Epidermal melanocyte (primary cell): ENCODE measurements around the gene GIPR.
"Not testable (repeated sequence)": the region's sequence is repeated elsewhere in the genome, so short reads cannot be mapped to it uniquely, and the experiment has no call there.

ENCODE experiments used
- DNase-seq: peaks from one replicate; pipeline ENCODE4 v3.0.0; 2011; ENCODE audit warnings: low spot score; ENCODE audit not compliant: insufficient read length

GIPR gene

DNA sequence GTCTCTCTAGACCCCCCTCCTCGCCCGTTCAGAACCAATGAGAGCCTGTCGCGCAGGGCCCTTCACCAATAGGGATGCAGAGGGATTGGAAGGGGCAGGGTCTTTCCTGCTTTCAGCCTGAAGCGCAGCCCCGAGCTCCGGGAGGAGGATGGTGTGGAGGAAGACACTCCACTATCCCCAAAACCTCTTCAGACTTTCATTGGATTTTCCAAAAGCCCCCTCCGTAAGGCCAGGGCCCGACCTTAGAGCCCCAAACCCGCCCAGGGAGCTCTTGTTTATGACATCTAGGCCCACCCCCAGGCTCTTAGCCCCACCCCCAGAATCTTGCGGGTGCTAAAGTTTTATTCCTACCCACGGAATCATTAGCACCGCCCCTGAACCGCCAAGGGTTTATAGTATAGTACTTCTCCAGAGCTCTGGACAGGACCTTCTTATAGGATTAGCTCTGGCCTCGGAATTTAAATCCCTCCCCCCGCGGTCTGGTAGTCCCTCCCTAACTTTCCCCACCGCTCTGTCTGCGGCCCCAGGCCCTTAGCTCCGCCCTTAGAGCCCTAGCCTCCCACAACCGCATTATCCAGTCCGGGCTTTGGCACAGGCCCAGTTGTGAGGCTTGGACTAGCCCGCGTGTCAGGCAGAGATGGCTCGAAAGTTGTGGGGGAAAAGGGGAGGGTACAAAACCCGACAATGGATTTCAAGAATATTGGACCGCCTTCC is 22.2 kb upstream of the GIPR start:
- peak; percentile 95 for DNase-seq

DNA sequence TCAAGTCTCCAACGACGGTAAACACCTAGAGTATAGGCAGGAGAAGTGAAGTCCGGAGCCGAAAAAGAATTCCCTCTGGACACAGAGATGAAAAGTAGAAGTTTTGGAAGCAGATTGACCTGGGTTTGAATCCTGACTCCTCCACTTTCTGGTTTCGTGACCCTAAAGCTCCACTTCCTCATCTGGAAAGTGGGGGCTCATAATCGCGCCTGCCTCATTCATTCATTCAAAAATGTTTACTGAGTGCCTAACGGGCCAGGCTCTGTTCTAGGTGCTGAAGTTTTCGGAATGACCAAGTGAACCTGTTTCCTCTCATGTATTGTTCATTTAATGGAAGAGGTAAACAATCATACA is 21.7 kb upstream of the GIPR start:
- DNase-seq: no peak

DNA sequence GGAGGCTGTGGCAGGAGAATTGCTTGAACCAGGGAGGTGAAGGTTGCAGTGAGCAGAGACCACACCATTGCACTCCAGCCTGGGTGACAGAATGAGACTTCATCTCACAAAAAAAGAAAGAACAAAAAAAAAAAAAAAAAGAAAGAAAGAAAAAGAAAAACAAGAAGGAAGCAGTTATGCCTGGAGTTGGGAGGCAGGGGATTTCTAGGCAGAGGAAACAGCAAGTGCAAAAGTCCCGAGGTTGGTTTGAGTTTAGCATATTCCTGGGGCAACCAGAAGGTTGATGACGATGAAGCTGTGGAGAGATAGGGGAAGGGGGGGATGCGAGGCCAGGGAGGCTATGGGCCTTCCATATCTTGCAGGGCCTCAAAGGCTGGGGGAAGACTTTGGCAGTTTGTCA is 17.3 kb upstream of the GIPR start:
- no peak for DNase-seq

DNA sequence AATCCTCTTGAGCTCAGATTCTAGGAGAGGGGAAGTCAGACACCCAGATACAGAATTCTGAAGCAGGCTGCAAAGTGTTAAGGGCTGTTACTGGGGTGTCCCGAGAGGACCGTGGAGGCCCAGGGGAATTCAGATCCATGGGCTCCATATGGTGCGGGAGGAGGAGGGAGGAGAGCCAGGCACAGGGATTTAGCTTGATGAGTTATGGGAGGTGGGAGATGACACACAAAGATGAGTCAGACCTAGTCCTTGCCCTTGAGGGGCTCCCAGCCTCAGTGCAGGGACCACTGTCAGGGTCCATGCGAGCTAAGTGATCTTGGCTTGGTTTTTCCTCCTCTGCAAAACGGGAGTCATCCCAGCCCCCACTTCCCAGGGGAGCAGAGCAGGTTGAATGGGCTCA is 14.4 kb upstream of the GIPR start:
- no peak for DNase-seq

DNA sequence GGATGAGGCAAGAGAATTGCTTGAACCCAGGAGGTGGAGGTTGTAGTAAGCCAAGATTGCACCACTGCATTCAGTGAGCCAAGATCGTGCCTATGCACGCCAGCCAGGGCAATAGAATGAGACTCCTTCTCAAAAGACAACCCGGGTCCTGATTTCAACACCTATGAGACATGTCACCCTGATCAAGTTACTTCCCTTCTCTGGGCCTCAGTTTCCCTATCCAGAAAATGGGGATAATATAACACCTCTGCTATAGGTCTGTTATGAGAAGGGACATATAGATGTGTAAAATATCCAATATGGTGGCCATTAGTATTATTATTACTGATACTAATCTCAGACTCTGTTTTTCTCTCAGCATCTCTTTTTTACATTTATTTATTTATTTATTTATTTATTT is 12.9 kb upstream of the GIPR start:
- no peak for DNase-seq

DNA sequence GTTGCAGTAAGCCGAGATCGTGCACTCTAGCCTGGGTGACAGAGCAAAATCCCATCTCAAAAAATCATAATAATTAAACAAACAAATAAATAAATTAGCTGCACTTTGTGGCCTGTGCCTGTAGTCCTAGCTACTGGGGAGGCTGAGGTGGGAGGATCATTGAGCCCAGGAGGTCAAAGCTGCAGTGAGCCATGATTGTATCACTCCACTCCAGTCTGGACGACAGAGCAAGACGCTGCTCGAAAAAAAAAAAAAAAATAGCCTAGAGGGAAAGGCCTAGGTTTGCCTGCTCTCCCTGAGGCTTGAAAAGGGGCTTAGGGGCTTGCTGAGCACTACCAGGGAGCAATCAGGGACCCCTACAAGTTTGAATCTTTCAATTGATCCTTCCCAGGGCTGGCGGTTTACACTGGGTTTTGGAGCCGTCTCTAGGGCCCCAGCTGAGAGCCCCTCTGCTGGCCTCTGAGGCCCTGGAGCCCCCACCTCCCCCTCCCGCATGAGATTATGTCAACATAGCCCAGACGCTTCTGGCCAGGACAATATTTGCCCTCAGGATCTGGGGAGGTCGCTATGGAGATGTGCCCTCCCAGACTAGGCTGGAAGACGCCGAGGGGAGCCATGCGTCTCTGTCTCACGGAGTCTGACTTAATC is 10.4 kb upstream of the GIPR start:
- DNase-seq: no peak

DNA sequence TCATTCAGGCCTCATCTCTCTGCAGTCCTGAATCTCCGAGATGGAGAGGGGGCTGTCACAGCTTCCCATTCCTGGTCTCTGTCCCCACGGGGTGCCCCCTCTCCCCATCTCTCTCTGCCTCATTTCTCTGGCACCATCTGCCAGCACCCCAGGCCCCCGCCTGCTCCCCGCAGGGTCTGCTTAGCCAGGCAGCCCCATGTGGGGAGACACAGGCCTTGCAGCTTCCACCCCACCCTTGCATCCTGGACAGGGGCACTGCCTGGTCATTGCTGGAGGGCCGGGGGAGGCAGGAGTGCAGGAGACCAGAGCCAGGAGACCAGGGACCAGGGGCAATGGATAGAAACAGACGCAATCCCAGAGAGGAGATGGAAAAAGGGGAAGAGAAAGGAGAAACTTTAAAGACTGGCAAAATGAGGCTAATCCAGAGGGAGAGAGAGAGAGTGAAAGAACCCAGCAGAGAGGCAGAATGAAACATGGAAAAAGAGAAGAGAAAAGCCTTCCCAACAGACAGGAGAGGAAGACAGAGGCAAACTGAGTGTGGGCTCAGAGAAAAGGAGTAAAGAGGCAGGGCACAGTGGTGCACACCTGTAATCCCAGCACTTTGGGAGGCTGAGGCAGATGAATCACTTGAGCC is 8.8 kb upstream of the GIPR start:
- DNase-seq: no peak

DNA sequence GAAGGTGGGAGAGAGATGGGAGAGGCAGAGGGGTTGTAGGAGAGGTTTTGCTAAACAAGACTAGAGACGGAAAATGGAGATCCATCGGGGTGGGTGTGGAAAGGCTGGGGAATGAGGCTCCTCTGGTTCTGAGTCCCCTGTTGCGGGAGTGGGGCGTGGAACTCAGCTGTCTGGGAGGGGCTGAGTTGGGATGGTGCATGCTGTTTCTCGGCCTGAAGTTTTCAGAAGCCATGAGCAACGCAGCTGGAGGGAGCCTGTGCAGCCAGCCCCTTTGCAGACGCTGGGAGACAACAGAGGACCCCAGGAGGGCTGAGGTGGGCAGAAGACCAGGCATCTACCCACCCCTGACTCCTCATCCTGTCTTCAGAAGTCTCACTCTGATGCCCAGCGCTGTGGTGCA is 7.4 kb upstream of the GIPR start:
- DNase-seq: no peak

DNA sequence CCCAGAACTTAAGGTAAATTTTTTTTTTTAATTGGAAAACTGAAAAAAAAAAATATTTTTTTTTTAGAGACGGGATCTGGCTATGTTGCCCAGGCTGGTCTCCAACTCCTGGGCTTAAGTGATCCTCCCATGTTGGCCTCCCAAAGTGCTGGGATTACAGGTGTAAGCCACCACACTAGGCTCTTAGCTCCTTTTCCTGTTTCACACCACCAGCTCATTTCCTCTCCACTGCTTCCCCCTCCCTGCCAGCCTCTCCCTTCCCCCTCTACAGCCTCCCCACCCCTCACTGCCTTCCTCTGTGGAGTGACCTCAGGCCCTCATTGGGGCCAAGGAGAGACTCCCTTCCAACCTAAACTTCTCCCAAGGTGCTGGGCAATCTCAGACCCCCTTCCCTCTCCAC is 4.2 kb upstream of the GIPR start:
- no peak for DNase-seq

DNA sequence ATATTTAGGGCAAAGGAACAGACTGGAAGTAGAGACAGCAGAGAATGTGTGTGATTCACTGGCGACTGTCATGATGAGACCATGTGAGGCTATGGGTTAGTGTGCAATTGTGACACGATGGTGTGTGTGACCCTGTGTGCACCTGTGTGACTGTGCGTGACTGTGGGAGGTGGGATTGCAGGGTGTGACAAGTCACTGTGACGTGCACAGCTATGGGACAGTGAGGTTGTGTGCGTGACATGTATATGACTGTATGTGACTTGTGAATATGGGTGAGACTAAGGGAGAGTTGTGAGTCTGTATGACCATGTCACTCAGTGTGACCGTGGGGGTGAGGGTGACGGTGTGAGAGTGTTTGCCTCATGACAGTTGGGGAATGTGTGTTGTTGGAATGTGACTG is 3.4 kb upstream of the GIPR start:
- no peak for DNase-seq

DNA sequence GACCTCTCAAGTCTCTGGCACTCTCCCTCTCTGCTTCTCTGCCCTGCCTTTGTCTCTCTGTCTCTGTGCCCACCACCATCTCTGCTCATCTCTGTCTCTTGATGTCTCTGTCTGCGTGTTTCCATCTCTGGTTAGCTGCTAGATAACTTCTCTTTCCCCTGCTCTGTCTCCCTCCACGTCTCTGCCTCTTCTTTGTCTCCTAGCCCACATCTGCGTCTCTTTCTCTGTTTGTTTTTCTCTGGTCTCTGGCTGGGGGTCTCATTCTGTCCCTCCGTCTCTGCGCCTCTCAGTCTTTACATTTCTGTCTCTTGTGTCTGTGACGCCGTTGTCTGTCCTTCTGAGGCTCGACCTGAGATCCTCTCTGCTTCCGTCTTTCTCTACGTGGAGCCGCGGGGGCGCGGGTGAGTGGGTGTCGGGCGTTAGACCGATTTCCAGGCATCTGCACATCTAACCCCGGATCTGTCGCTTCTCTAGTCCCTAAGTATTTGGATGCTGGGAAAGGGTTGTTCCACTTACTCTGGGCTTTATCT is 386 bp downstream of the GIPR start:
- DNase-seq: no peak

DNA sequence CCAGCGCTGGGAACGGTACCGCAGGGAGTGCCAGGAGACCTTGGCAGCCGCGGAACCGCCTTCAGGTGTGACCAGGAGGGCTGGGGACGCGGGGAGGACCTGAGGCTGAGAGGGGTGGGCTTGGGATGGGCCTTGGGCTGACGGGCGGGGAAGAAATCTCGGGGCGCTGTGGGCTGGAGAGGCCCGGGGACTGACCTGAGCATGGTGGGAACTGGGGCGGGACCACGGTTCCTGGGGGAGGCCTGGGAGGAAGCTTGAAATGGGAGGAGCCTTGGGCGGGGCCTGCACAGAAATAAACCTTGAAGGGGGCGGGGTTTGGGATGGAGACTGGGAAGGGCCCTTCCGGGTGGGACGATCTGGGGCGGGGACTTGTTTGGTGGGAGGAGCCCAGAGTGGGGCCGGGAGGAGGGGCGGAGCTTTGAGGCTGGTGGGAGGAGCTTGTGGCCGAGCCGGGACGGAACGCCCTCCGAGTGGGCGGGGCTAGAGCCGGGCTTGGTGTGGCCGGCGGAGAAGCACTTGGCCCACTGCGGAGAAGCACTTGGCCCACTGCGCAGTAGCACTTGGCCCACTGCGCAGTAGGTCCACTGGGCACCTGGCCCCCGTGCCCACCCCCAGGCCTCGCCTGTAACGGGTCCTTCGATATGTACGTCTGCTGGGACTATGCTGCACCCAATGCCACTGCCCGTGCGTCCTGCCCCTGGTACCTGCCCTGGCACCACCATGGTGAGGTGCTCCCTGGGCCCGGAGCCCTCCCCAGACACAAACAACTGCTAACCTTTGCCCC is 2.8 kb downstream of the GIPR start:
- peak; percentile 79 for DNase-seq

DNA sequence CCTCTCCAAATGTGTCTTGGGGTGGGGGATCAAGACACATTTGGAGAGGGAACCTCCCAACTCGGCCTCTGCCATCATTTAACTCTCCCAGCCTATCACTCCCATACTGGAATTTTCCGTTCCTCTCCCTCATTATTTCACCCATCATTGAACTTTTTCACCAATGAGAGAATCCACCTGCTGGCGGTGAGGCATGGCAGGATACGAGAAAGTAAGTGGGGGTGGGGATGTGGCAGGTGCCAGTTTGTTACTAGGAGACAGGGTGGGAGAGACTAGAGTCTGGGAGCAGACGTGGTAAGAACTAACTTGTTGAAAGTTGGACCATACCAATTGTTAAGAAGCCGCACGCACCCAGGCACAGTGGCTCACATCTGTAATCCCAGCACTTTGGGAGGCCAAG is 6.9 kb downstream of the GIPR start:
- DNase-seq: no peak

DNA sequence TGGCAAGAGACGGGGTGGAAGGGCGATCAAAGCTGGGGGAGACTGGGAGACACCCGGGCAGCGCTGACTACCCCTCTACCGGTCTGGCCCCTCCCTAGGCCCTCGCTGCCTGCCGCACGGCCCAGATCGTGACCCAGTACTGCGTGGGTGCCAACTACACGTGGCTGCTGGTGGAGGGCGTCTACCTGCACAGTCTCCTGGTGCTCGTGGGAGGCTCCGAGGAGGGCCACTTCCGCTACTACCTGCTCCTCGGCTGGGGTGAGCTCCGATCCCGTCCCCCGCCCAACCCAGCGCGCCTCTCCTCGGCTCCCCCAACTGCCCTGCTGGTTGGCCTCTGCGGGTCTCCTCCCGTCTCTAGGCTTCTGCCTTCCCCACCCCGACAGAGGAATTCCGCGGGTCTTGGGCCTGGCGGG is 8.8 kb downstream of the GIPR start:
- DNase-seq: no peak

DNA sequence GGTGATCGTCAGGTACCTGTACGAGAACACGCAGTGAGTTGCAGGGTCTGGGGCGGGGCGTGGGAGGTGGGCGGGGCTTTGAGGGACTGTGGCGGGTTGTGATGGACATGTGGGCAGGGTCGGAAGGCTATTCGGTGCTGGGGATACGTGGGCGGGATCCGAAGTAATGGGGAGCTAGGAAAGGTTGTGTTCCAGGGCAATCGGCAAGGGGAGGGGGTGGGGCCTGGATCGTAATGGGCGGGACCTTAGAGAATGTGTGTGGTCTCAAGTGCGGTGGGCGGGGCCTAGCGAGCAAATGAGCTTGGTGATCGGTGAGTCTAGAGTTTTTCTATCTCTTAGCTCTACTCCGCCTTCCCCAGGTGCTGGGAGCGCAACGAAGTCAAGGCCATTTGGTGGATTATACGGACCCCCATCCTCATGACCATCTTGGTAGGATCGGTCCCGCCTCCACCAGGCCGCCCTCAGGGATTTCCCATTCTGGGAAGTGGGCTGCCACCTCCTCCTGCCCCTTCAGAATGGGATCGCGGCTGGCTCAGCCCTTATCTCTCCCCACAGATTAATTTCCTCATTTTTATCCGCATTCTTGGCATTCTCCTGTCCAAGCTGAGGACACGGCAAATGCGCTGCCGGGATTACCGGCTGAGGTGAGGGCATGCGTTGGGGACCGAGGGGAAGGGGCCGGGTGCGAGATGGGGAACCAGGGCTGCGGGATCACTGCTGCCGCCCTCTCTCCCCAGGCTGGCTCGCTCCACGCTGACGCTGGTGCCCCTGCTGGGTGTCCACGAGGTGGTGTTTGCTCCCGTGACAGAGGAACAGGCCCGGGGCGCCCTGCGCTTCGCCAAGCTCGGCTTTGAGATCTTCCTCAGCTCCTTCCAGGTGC is 9.6 kb downstream of the GIPR start:
- DNase-seq: no peak

DNA sequence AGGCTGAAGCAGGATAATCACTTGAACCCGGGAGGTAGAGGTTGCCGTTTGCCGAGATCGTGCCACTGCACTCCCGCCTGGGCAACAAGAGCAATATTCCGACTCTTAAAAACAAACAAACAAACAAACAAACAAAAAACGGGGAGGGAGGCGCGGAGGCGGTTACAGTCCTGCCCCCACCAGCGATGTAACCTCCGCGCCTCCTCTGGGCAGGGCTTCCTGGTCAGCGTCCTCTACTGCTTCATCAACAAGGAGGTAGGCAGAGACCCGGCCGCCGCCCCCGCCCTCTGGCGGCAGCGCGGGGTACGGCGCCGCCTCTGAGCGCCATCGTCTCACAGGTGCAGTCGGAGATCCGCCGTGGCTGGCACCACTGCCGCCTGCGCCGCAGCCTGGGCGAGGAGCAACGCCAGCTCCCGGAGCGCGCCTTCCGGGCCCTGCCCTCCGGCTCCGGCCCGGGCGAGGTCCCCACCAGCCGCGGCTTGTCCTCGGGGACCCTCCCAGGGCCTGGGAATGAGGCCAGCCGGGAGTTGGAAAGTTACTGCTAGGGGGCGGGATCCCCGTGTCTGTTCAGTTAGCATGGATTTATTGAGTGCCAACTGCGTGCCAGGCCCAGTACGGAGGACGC is 13.5 kb downstream of the GIPR start:
- peak; percentile 93 for DNase-seq

DNA sequence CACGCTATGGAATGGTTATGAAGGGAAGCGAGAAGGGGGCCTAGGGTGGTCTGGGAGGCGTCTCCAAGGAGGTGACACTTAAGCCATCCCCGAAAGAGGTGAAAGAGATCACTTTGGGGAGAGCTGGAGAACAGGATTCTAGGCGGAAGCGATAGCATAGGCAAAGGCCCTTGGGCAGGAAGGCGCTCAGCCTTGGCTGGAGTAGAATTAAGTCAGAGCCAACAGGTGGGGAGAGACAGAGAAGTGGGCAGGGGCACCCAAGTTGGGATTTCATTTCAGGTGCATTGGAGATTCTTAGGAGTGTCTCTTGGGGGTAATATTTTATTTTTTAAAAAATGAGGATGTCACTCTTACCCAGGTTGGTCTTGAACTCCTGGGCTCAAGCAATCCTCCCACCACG is 14.1 kb downstream of the GIPR start:
- DNase-seq: no peak

DNA sequence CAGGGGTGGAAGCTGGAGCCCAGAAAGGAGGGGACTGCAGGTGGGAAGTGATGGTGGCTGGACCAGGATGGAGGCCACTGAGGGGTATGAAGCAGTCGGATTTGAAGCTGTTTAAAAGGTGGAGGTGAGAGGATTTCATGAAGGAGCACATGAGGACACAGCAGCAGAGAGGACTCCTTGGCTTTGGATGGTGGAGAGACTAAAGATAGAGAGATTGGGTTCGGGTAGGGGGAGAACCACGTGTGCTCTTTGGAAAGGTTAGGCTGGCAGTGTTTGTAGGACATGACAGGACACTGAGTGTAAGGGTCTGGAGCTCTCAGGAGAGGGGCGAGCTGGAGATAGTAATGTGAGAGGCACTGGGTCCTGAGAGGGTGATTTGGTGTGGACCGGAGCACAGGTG is 14.9 kb downstream of the GIPR start:
- no peak for DNase-seq

DNA sequence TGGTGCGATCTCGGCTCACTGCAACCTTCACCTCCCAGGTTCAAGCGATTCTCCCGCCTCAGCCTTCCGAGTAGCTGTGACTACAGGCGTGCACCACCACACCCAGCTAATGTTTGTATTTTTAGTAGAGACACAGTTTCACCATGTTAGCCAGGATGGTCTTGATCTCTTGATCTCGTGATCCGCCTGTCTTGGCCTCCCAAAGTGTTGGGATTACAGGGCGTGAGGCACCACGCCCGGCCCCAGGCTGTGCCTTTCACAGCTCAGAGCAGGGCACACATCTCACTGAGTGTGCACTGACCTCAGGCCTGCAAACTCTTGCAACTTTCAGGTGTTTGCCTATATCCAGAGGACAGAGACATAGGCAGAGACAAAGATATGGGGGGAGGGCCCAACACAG is 17.0 kb downstream of the GIPR start:
- not testable (repeated sequence) for DNase-seq

DNA sequence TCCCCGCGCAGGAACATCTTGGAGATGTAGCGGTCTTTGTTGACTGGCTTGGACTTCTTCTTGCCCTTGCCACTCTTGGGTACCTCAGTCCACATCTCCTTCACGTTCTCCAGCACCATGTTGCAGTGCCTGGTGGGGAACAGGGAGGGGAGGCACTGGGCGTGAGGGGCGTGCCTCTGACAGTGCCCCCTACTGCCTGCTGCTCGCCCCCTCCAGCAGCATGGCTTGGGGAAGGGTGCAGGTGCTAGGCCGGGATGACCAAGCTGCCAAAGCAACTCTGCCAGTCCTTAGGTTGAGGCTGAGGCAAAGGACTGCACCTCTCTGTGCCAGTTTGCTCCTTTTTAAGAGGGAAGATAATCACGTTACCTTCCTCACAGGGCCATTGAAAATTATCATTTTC is 19.6 kb downstream of the GIPR start:
- DNase-seq: no peak
